Fibroblast of mammary gland (primary cell): ENCODE results near the gene CLCN2.
A peak's percentile ranks its signal among the peaks of the same experiment; 100 is the strongest.

Experiments
- DNase-seq: peaks from one replicate; pipeline ENCODE4 v3.0.0-alpha.2; 2010; ENCODE audit warnings: low read depth
- H3K4me3 ChIP-seq: 2 replicates; pipeline ENCODE4 v1.5.1; 2011; ENCODE audit warnings: low read depth, mild to moderate bottlenecking, low read length, moderate library complexity; ENCODE audit not compliant: control insufficient read depth
- CTCF ChIP-seq: conservative IDR thresholded peaks from 2 replicates; pipeline ENCODE4 v1.5.1; 2011; ENCODE audit warnings: low read depth, low read length, inconsistent platforms; ENCODE audit not compliant: control insufficient read depth, insufficient read depth

Gene CLCN2

GRCh38 chr3:184317201-184317600 is 44.2 kb downstream of the CLCN2 start:
- TF ChIP-seq CTCF, result no peak
- H3K4me3 ChIP-seq, result peak overlapping the region; percentile 91
- no peak for DNase-seq

- no peak for TF ChIP-seq CTCF
- peak overlapping the region; percentile 91 for H3K4me3 ChIP-seq
- peak; percentile 42 for DNase-seq
Measured at GRCh38 chr3:184316792-184317191, 44.6 kb downstream of the CLCN2 start.

GRCh38 chr3:184315871-184316661 is 45.3 kb downstream of the CLCN2 start:
- H3K4me3 ChIP-seq, result peak overlapping the region; percentile 91
- DNase-seq, result no peak
- no peak for TF ChIP-seq CTCF

GRCh38 chr3:184315543-184315867 is 45.9 kb downstream of the CLCN2 start:
- peak overlapping the region; percentile 91 for H3K4me3 ChIP-seq
- TF ChIP-seq CTCF, result no peak
- DNase-seq, result no peak

- peak; percentile 75 for DNase-seq
- no peak for TF ChIP-seq CTCF
- H3K4me3 ChIP-seq, result peak overlapping the region; percentile 91
Measured at GRCh38 chr3:184314700-184315542, 46.5 kb downstream of the CLCN2 start.

- peak within 1 kb of the TSS; percentile 91 for H3K4me3 ChIP-seq
- peak; percentile 92 for DNase-seq
- TF ChIP-seq CTCF, result no peak
Measured at GRCh38 chr3:184314363-184314699, 47.1 kb downstream of the CLCN2 start, which contains the start of gene EIF4G1. Gene EIF4G1 (plus strand): TSS chr3:184314606. CDS start chr3:184315797, 1,191 bp downstream.
